HG02763 (cell line): ENCODE data around the gene ANKFN1.

Experiments
- ATAC-seq: cut with Tn5 transposase; IDR thresholded peaks from one replicate; pipeline ENCODE4 v1.9.1; 2021; ENCODE audit warnings: mild to moderate bottlenecking, moderate library complexity; ENCODE audit not compliant: unreplicated experiment

The ANKFN1 gene

GRCh38 chr17:56434610-56435009, 281.3 kb downstream of the ANKFN1 start:
- no peak for ATAC-seq

GRCh38 chr17:56436142-56436541, 282.9 kb downstream of the ANKFN1 start:
- no peak for ATAC-seq

GRCh38 chr17:56440419-56440818, 287.1 kb downstream of the ANKFN1 start:
- no peak for ATAC-seq

- no peak for ATAC-seq
Measured at GRCh38 chr17:56441308-56441707, 288.0 kb downstream of the ANKFN1 start.

- ATAC-seq, result no peak
Measured at GRCh38 chr17:56445692-56446411, 292.6 kb downstream of the ANKFN1 start.

GRCh38 chr17:56447171-56447570, 293.9 kb downstream of the ANKFN1 start:
- no peak for ATAC-seq

- ATAC-seq, result no peak
Measured at GRCh38 chr17:56448371-56448770, 295.1 kb downstream of the ANKFN1 start.

GRCh38 chr17:56449176-56449575, 295.9 kb downstream of the ANKFN1 start:
- ATAC-seq, result no peak

GRCh38 chr17:56451629-56452028, 298.4 kb downstream of the ANKFN1 start:
- no peak for ATAC-seq

GRCh38 chr17:56452461-56452860, 299.2 kb downstream of the ANKFN1 start:
- no peak for ATAC-seq

GRCh38 chr17:56457501-56457900, 304.2 kb downstream of the ANKFN1 start:
- no peak for ATAC-seq

GRCh38 chr17:56465886-56466285, 312.6 kb downstream of the ANKFN1 start:
- ATAC-seq, result no peak

GRCh38 chr17:56468840-56469239, 315.6 kb downstream of the ANKFN1 start:
- ATAC-seq, result no peak

- ATAC-seq, result no peak
Measured at GRCh38 chr17:56471696-56472095, 318.4 kb downstream of the ANKFN1 start.

GRCh38 chr17:56475116-56475515, 321.8 kb downstream of the ANKFN1 start:
- ATAC-seq, result no peak

- no peak for ATAC-seq
Measured at GRCh38 chr17:56478836-56479447, 325.7 kb downstream of the ANKFN1 start.

- no peak for ATAC-seq
Measured at GRCh38 chr17:56480501-56480900, 327.2 kb downstream of the ANKFN1 start.

- no peak for ATAC-seq
Measured at GRCh38 chr17:56481659-56482058, 328.4 kb downstream of the ANKFN1 start.

- no peak for ATAC-seq
Measured at GRCh38 chr17:56482229-56482628, 329.0 kb downstream of the ANKFN1 start.

- ATAC-seq, result no peak
Measured at GRCh38 chr17:56486732-56487131, 333.5 kb downstream of the ANKFN1 start.

- no peak for ATAC-seq
Measured at GRCh38 chr17:56488800-56489199, 335.5 kb downstream of the ANKFN1 start.

- no peak for ATAC-seq
Measured at GRCh38 chr17:56489980-56490379, 336.7 kb downstream of the ANKFN1 start.

- ATAC-seq, result no peak
Measured at GRCh38 chr17:56495556-56495955, 342.3 kb downstream of the ANKFN1 start.
